Glomerular visceral epithelial cell (primary cell): ENCODE results near the gene RAP1GDS1.

Source experiments
- DNase-seq: peaks from one replicate; pipeline ENCODE4 v3.0.0-alpha.2; 2016; ENCODE audit errors: extremely low spot score

The RAP1GDS1 gene

GRCh38 chr4:98481167-98481566 lies 220.0 kb downstream of the RAP1GDS1 start:
- no peak for DNase-seq

- no peak for DNase-seq
Observed at GRCh38 chr4:98482503-98482846, 221.3 kb downstream of the RAP1GDS1 start.

DNA sequence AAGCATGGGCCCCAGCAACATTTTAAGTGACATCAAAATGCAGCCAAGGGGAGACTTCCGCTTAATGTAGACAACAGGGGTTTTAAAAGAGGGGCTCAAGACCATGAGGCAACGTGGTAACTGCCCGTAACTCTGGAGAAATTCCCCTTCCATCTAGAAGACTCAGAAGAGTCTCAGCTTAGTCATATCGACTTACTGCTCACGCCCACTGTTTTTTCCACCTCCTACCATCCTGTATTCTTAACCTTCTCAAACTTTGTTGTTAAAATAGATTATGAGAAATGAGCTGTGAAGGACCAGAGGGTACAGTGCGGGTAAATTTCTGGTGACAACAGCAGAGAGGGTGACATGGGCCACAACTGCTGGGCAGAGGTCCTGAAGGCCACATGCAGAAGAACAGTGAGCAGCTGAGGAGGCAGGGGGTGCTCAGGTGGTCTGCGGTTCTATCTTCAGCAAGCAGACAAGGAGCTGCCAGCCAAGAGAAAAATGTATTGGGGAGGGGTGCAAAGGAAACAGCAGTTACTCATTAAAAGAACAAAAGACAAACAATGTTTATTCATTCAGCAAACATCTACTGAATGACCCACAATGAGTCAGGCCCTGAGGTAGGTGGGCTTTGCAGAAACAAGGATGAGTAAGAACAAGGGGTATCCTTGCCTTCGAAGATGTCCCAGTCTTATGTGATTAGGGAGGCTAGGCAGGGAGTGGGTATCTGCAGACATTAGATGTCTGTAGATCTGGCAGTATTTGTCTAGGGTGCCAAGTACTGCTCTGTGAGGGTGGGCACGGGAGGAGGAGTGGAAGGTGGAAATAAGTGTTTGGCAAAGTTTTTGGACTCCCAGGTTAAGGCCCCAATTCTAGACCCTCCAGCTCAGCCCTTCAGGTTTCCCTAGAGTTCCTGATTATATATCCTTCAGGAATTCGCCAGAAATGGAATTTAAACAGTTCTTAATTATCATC lies 221.9 kb downstream of the RAP1GDS1 start:
- peak; percentile 54 for DNase-seq

- DNase-seq = peak; percentile 42
Observed at GRCh38 chr4:98484031-98484430, 222.8 kb downstream of the RAP1GDS1 start.

- DNase-seq = no peak
Observed at GRCh38 chr4:98485816-98486345, 224.7 kb downstream of the RAP1GDS1 start.

DNA sequence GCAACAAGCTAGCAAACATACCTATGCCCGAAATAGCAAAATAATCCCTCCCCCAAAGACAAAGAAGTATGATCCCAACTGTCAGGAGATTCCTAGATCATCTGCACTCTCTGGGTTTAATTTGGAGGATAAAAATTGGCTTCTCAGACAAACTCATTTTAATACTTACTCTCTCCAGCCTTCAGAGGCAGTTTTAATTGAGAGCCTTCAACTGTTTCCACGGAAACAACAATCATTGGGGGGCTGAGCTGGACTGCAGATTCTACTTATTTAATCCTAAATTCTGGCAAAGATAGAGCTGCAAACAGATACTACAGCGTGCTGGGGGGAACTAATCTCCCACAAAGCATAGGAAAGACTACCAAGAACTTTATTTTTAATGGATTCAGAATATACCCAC lies 229.1 kb downstream of the RAP1GDS1 start:
- no peak for DNase-seq

- peak; percentile 67 for DNase-seq
Observed at GRCh38 chr4:98491899-98492559, 230.8 kb downstream of the RAP1GDS1 start.

GRCh38 chr4:98493296-98493695 lies 232.1 kb downstream of the RAP1GDS1 start:
- no peak for DNase-seq
